IMR-90 (cell line): ENCODE measurements around the gene PRSS53. TPM values are rescaled to one million over a fixed set of nuclear protein-coding genes. Genes with fewer than 3 reads are reported as not detected.

Experiments used
- ATAC-seq: fragments of 200-7000 bp; cut with Tn5 transposase; 2 replicates; pipeline ENCODE4 v1.9.1; 2020; ENCODE audit warnings: low read depth, mild to moderate bottlenecking, moderate library complexity
- BruUV-seq: library from RNA; stranded (reverse); fragments of 400-500 nt; replicated peaks from 2 replicates; lab custom pipeline; 2021; lab: Mats Ljungman, UMichigan
- CTCF ChIA-PET: fragments of 300-600 bp; formaldehyde crosslinking; extraction: SDS; loops from one replicate; lab custom pipeline; 2021; ENCODE audit warnings: antibody characterized with exemption; lab: Yijun Ruan, JAX
- POLR2A ChIA-PET: fragments of 300-600 bp; sonication (Branson Sonifier 250); formaldehyde crosslinking; loops from one replicate; lab custom pipeline; 2022; ENCODE audit warnings: antibody characterized with exemption; ENCODE audit not compliant: unreplicated experiment; lab: Charles Lee
- DNase-seq: peaks from one replicate; pipeline ENCODE4 v3.0.0; 2013
- H2AFZ ChIP-seq: replicated peaks from 2 replicates; pipeline ENCODE3; 2013; ENCODE audit warnings: low read length, mild to moderate bottlenecking; ENCODE audit not compliant: poor library complexity
- H2AK5ac ChIP-seq: 2 replicates; pipeline ENCODE4 v1.6.1; 2013; ENCODE audit warnings: low read depth, low read length, inconsistent platforms
- H2AK9ac ChIP-seq: replicated peaks from 2 replicates; pipeline ENCODE3; 2013; ENCODE audit warnings: mild to moderate bottlenecking, low read depth, low read length, moderate library complexity; ENCODE audit not compliant: poor library complexity
- H2BK120ac ChIP-seq: 2 replicates; pipeline ENCODE4 v1.6.1; 2013; ENCODE audit warnings: low read depth, low read length, inconsistent platforms
- H2BK15ac ChIP-seq: 3 replicates; pipeline ENCODE4 v1.6.1; 2013; ENCODE audit warnings: low read depth, low read length, inconsistent platforms
- H2BK20ac ChIP-seq: 2 replicates; pipeline ENCODE4 v1.6.1; 2013; ENCODE audit warnings: low read depth, mild to moderate bottlenecking, inconsistent platforms, low read length, moderate library complexity
- H2BK5ac ChIP-seq: 2 replicates; pipeline ENCODE4 v1.6.1; 2013; ENCODE audit warnings: mild to moderate bottlenecking, low read depth, low read length, inconsistent platforms; ENCODE audit not compliant: poor library complexity, severe bottlenecking
- H3K14ac ChIP-seq: replicated peaks from 2 replicates; pipeline ENCODE4 v1.6.1; 2013; ENCODE audit warnings: low read depth, low read length, inconsistent platforms
- H3K18ac ChIP-seq: 2 replicates; pipeline ENCODE4 v1.6.1; 2013; ENCODE audit warnings: low read depth, low read length, control low read depth
- H3K23ac ChIP-seq: 2 replicates; pipeline ENCODE4 v1.6.1; 2013; ENCODE audit warnings: low read depth, low read length, inconsistent platforms
- H3K27ac ChIP-seq: 2 replicates; pipeline ENCODE4 v1.5.1; 2013; ENCODE audit warnings: mild to moderate bottlenecking, control low read depth, low read length; ENCODE audit not compliant: insufficient read depth
- H3K27me3 ChIP-seq: 2 replicates; pipeline ENCODE4 v1.6.1; 2013; ENCODE audit warnings: low read length; ENCODE audit not compliant: control insufficient read depth, insufficient read depth
- H3K36me3 ChIP-seq: 2 replicates; pipeline ENCODE4 v1.6.1; 2013; ENCODE audit warnings: low read length, mixed read lengths; ENCODE audit not compliant: control insufficient read depth, insufficient read depth
- H3K4ac ChIP-seq: 2 replicates; pipeline ENCODE4 v1.6.1; 2013; ENCODE audit warnings: low read depth, low read length, inconsistent platforms
- H3K4me1 ChIP-seq: 2 replicates; pipeline ENCODE4 v1.6.1; 2013; ENCODE audit warnings: low read length, mixed read lengths; ENCODE audit not compliant: control insufficient read depth, insufficient read depth
- H3K4me2 ChIP-seq: 2 replicates; pipeline ENCODE4 v1.6.1; 2013; ENCODE audit warnings: low read depth, mild to moderate bottlenecking, control low read depth, low read length, moderate library complexity
- H3K4me3 ChIP-seq: 2 replicates; pipeline ENCODE4 v1.5.1; 2013; ENCODE audit warnings: low read depth, mild to moderate bottlenecking, control low read depth, low read length, moderate library complexity; ENCODE audit not compliant: insufficient read depth
- H3K56ac ChIP-seq: 2 replicates; pipeline ENCODE4 v1.6.1; 2013; ENCODE audit warnings: low read length, inconsistent platforms; ENCODE audit not compliant: insufficient read depth; ENCODE audit errors: extremely low read depth
- H3K79me1 ChIP-seq, 2 experiments: 2 replicates each; pipeline ENCODE4 v1.6.1; 2013; ENCODE audit warnings: low read length in 2 of 2, inconsistent platforms in 1 of 2, low read depth in 1 of 2
- H3K9ac ChIP-seq: 2 replicates; pipeline ENCODE4 v1.6.1; 2013; ENCODE audit warnings: low read depth, low read length, control low read depth
- H3K9me1 ChIP-seq: 2 replicates; pipeline ENCODE4 v1.6.1; 2013; ENCODE audit warnings: low read length, inconsistent platforms; ENCODE audit not compliant: insufficient read depth
- H3K9me3 ChIP-seq: 2 replicates; pipeline ENCODE4 v1.6.1; 2013; ENCODE audit warnings: low read length; ENCODE audit not compliant: control insufficient read depth, insufficient read depth
- H4K20me1 ChIP-seq: 2 replicates; pipeline ENCODE4 v1.6.1; 2013; ENCODE audit warnings: low read length, inconsistent platforms; ENCODE audit not compliant: insufficient read depth
- H4K5ac ChIP-seq: 2 replicates; pipeline ENCODE4 v1.6.1; 2013; ENCODE audit warnings: mild to moderate bottlenecking, low read depth, low read length, control low read depth
- H4K8ac ChIP-seq, 2 experiments: 2 replicates each; pipeline ENCODE4 v1.6.1; 2013; ENCODE audit warnings: low read depth in 2 of 2, low read length in 2 of 2, control low read depth in 1 of 2, inconsistent platforms in 1 of 2
- H4K91ac ChIP-seq: 2 replicates; pipeline ENCODE4 v1.6.1; 2013; ENCODE audit warnings: low read depth, low read length, inconsistent platforms; ENCODE audit not compliant: insufficient read depth
- BHLHE40 ChIP-seq: fragments of 150-350 bp; IDR thresholded peaks from 2 replicates; pipeline ENCODE4 v1.6.1; 2016; ENCODE audit warnings: mild to moderate bottlenecking, low read depth, low read length
- CEBPB ChIP-seq: IDR thresholded peaks from 2 replicates; pipeline ENCODE4 v1.6.1; 2012; ENCODE audit warnings: low read depth, low read length, improper control_type of control experiment
- CHD1 ChIP-seq: IDR thresholded peaks from 2 replicates; pipeline ENCODE4 v1.6.1; 2012; ENCODE audit warnings: low read depth, low read length, improper control_type of control experiment
- FOS ChIP-seq: fragments of 150-350 bp; IDR thresholded peaks from 2 replicates; pipeline ENCODE4 v1.6.1; 2016; ENCODE audit warnings: low read depth, low read length
- MAFK ChIP-seq: IDR thresholded peaks from 2 replicates; pipeline ENCODE4 v1.6.1; 2012; ENCODE audit warnings: low read depth, low read length, improper control_type of control experiment
- MAZ ChIP-seq: IDR thresholded peaks from 2 replicates; pipeline ENCODE4 v1.6.1; 2012; ENCODE audit warnings: low read depth, mild to moderate bottlenecking, low read length, improper control_type of control experiment, moderate library complexity, borderline replicate concordance
- MXI1 ChIP-seq: IDR thresholded peaks from 2 replicates; pipeline ENCODE4 v1.6.1; 2012; ENCODE audit warnings: low read depth, mild to moderate bottlenecking, low read length, moderate library complexity, borderline replicate concordance
- NFE2L2 ChIP-seq: fragments of 150-350 bp; IDR thresholded peaks from 2 replicates; pipeline ENCODE4 v1.6.1; 2016; ENCODE audit warnings: low read depth, mild to moderate bottlenecking, low read length
- POLR2A ChIP-seq: IDR thresholded peaks from 2 replicates; pipeline ENCODE4 v1.6.1; 2012; ENCODE audit warnings: mild to moderate bottlenecking, low read depth, low read length
- RAD21 ChIP-seq: IDR thresholded peaks from 2 replicates; pipeline ENCODE4 v1.6.1; 2012; ENCODE audit warnings: low read length, improper control_type of control experiment
- RCOR1 ChIP-seq: IDR thresholded peaks from 2 replicates; pipeline ENCODE4 v1.6.1; 2012; ENCODE audit warnings: mild to moderate bottlenecking, low read length, improper control_type of control experiment; ENCODE audit not compliant: insufficient replicate concordance
- RFX5 ChIP-seq: IDR thresholded peaks from 2 replicates; pipeline ENCODE4 v1.8.0; 2012; ENCODE audit warnings: low read depth, mild to moderate bottlenecking, low read length, moderate library complexity
- SMC3 ChIP-seq: fragments of 150-350 bp; IDR thresholded peaks from 2 replicates; pipeline ENCODE4 v1.6.1; 2016; ENCODE audit warnings: low read depth, mild to moderate bottlenecking, antibody characterized with exemption, low read length, moderate library complexity
- WGBS, 2 experiments: methylation state at CpG; one replicate each; pipeline versions ENCODE4 v1.1.5 to v1.1.7; 2013; ENCODE audit warnings: missing lambda C conversion rate in 2 of 2; ENCODE audit not compliant: insufficient read length in 1 of 2; ENCODE audit errors: extremely low coverage in 2 of 2; 5-methylcytosine and 5-hydroxymethylcytosine counted together
- dilution Hi-C: fragments of 300-500 bp; cut with HindIII; formaldehyde crosslinking; loops from one replicate; pipeline ENCODE4 v1.14.3; 2018; ENCODE audit warnings: low sequenced_read_pairs; ENCODE audit not compliant: unreplicated experiment
- in situ Hi-C: fragments of 300-500 bp; cut with MboI; formaldehyde crosslinking; loops from 3 replicates; pipeline ENCODE4 v1.14.3; 2019; ENCODE audit warnings: low sequenced_read_pairs, inconsistent platforms, mixed read lengths
- intact Hi-C: fragments of 100-400 bp; cut with micrococcal nuclease; formaldehyde crosslinking; loops from 2 replicates; pipeline ENCODE4 v1.10.0; 2022
- polyA plus RNA-seq, 3 experiments: library from polyadenylated mRNA; depleted of rRNA; stranded (reverse); fragments of >200 nt; gene quantifications; 2 replicates each; pipeline ENCODE4 v1.2.3, GENCODE V29; 2012; ENCODE audit warnings: low replicate concordance in 1 of 3
- total RNA-seq: library from RNA; depleted of rRNA; stranded (reverse); fragments of >200 nt; gene quantifications from 2 replicates; pipeline ENCODE4 v1.2.3, GENCODE V29; 2012
- TF ChIP-seq, protein P1 (sequence below): fragments of 150-350 bp; IDR thresholded peaks from 2 replicates; pipeline ENCODE4 v1.6.1; 2017; ENCODE audit warnings: mild to moderate bottlenecking, antibody characterized with exemption, low read length, low read depth
- TF ChIP-seq, protein P2 (sequence below): fragments of 150-350 bp; IDR thresholded peaks from 2 replicates; pipeline ENCODE4 v1.6.1; 2016; ENCODE audit warnings: low read depth, mild to moderate bottlenecking, low read length, moderate library complexity, borderline replicate concordance

The PRSS53 gene
- total and polyA plus RNA-seq, 2 of the 4 experiments (the other 2 are of a cell fraction): 0.72 to 5.9 TPM

GRCh38 chr16:31117384-31118222 is 28.9 kb upstream of the PRSS53 start, which contains the start of gene KAT8:
Gene KAT8, plus strand, starts transcription at chr16:31117664. Its CDS starts 18 bp downstream, at chr16:31117682.
- ChIA-PET POLR2A (interaction anchor here (0.5 to 1.2 kb wide), 7 partner anchors 11 to 454 kb away, joined by 3 to 8 read pairs (median 4); no protein-coding TSS in a partner anchor), CTCF (interaction anchor here (0.6 to 1.1 kb wide), 3 partner anchors 10 to 25 kb away, joined by 3 to 5 read pairs (median 3); no protein-coding TSS in a partner anchor)
- Histone ChIP-seq H4K20me1 (peaks cover 9% of the 10 kb centered on the region), H4K5ac (peak within 1 kb of the TSS; percentile 53), H3K4me1 (0 out of 2 replicates have a peak, but pooled peaks cover 3% of the 10 kb centered on the region), H3K27me3 (no peaks in the 10 kb centered on the region), H3K9ac (peak within 1 kb of the TSS; percentile 79), H2BK15ac (no peak within 1 kb of the TSS), H3K27ac (peak within 1 kb of the TSS; percentile 61), H4K8ac (peak within 1 kb of the TSS; percentile 75 to 82), H2BK5ac (peak within 1 kb of the TSS; percentile 23), H4K91ac (peak within 1 kb of the TSS; percentile 67; the same call in 1 of the 2 replicates), H3K4me3 (peak within 1 kb of the TSS; percentile 66), H3K18ac (peak within 1 kb of the TSS; percentile 51; the same call in 1 of the 2 replicates), H3K9me1 (peaks cover 3% of the 10 kb centered on the region; the same call in 1 of the 2 replicates), H2AK5ac (peak within 1 kb of the TSS; percentile 76), H3K79me1 (peaks cover 22 to 50% of the 10 kb centered on the region in 2 experiments), H2BK20ac (no peak within 1 kb of the TSS), H2AFZ (peak within 1 kb of the TSS; percentile 93), H3K56ac (peak within 1 kb of the TSS; percentile 59), H3K9me3 (no peaks in the 10 kb centered on the region), H3K23ac (peak within 1 kb of the TSS; percentile 76), H3K36me3 (peaks cover 22% of the 10 kb centered on the region), H2AK9ac (peak within 1 kb of the TSS; percentile 89), H3K4ac (peak within 1 kb of the TSS; percentile 65), H2BK120ac (no peak within 1 kb of the TSS), H3K14ac (peak within 1 kb of the TSS; percentile 51), H3K4me2 (peak within 1 kb of the TSS; percentile 86)
- DNase-seq: peak; percentile 97
- BruUV-seq: no TSS peak
- intact Hi-C loops (loop anchor here (2.0 kb wide), 1 partner anchor 25 kb away; no protein-coding TSS in a partner anchor), dilution Hi-C loops (no loop called here), in situ Hi-C loops (no loop called here)
- 0% methylated on average over 21 of the region's 68 CpGs; no CpG with 5 or more reads in 1 of the 2 experiments for WGBS, 2 experiments
- ATAC-seq: peak; percentile 95
- peak; percentile 13 for TF ChIP-seq RCOR1
- TF ChIP-seq CHD1: 0 out of 2 replicates have a peak, but pooled peaks have one; percentile 3
- TF ChIP-seq SMC3: no peak
- TF ChIP-seq FOS: no peak
- TF ChIP-seq CEBPB: no peak
- TF ChIP-seq, protein P1, sequence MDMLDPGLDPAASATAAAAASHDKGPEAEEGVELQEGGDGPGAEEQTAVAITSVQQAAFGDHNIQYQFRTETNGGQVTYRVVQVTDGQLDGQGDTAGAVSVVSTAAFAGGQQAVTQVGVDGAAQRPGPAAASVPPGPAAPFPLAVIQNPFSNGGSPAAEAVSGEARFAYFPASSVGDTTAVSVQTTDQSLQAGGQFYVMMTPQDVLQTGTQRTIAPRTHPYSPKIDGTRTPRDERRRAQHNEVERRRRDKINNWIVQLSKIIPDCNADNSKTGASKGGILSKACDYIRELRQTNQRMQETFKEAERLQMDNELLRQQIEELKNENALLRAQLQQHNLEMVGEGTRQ: no peak
- TF ChIP-seq MAZ: peak; percentile 65
- TF ChIP-seq MAFK: no peak
- 0 out of 2 replicates have a peak, but pooled peaks have one; percentile 16 for TF ChIP-seq NFE2L2
- no peak for TF ChIP-seq RAD21
- peak; percentile 80 for TF ChIP-seq POLR2A
- TF ChIP-seq, protein P2, sequence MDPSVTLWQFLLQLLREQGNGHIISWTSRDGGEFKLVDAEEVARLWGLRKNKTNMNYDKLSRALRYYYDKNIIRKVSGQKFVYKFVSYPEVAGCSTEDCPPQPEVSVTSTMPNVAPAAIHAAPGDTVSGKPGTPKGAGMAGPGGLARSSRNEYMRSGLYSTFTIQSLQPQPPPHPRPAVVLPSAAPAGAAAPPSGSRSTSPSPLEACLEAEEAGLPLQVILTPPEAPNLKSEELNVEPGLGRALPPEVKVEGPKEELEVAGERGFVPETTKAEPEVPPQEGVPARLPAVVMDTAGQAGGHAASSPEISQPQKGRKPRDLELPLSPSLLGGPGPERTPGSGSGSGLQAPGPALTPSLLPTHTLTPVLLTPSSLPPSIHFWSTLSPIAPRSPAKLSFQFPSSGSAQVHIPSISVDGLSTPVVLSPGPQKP: no peak
- no peak for TF ChIP-seq BHLHE40
- TF ChIP-seq RFX5: no peak
- peak; percentile 17; the same call in 1 of the 2 replicates for TF ChIP-seq MXI1
